Mesenchymal stem cell (in vitro differentiated cells and primary cell): Measurements from ENCODE around the gene SWSAP1.

Experiments used
- DNase-seq: peaks from one replicate; pipeline ENCODE4 v3.0.0-alpha.2; 2013
- H2AFZ ChIP-seq: one replicate; pipeline ENCODE4 v1.6.1; 2013; ENCODE audit warnings: low read depth, mild to moderate bottlenecking, control low read depth, inconsistent platforms, low read length, moderate library complexity
- H2AK5ac ChIP-seq: 2 replicates; pipeline ENCODE4 v1.6.1; 2013; ENCODE audit warnings: low read length, moderate library complexity, mild to moderate bottlenecking, inconsistent platforms; ENCODE audit not compliant: severe bottlenecking
- H2BK120ac ChIP-seq: one replicate; pipeline ENCODE4 v1.6.1; 2013; ENCODE audit warnings: low read depth, mild to moderate bottlenecking, inconsistent platforms, low read length, moderate library complexity
- H2BK12ac ChIP-seq, 2 experiments: one replicate each; pipeline ENCODE4 v1.6.1; 2013; ENCODE audit warnings: inconsistent platforms in 2 of 2, low read length in 2 of 2, mild to moderate bottlenecking in 2 of 2, moderate library complexity in 2 of 2, control low read depth in 1 of 2
- H2BK15ac ChIP-seq: one replicate; pipeline ENCODE4 v1.6.1; 2013; ENCODE audit warnings: mild to moderate bottlenecking, low read depth, inconsistent platforms; ENCODE audit not compliant: poor library complexity, severe bottlenecking
- H2BK5ac ChIP-seq: 2 replicates; pipeline ENCODE4 v1.6.1; 2013; ENCODE audit warnings: low read depth, mild to moderate bottlenecking, low read length, control low read depth, inconsistent platforms; ENCODE audit not compliant: poor library complexity, severe bottlenecking
- H3K14ac ChIP-seq, 2 experiments: one replicate each; pipeline ENCODE4 v1.6.1; 2013; ENCODE audit warnings: inconsistent platforms in 2 of 2, low read length in 2 of 2, control low read depth in 1 of 2, mild to moderate bottlenecking in 1 of 2, moderate library complexity in 1 of 2
- H3K18ac ChIP-seq, 2 experiments: one replicate each; pipeline ENCODE4 v1.6.1; 2013; ENCODE audit warnings: inconsistent platforms in 2 of 2, low read length in 2 of 2, control low read depth in 1 of 2, low read depth in 1 of 2, mild to moderate bottlenecking in 1 of 2
- H3K23ac ChIP-seq, 2 experiments: one replicate each; pipeline ENCODE4 v1.6.1; 2013; ENCODE audit warnings: inconsistent platforms in 2 of 2, low read length in 2 of 2, mild to moderate bottlenecking in 2 of 2, moderate library complexity in 2 of 2, control low read depth in 1 of 2
- H3K27ac ChIP-seq: 2 replicates; pipeline ENCODE4 v1.5.1; 2013; ENCODE audit warnings: mild to moderate bottlenecking, moderate library complexity, low read length, control low read depth, inconsistent platforms; ENCODE audit not compliant: poor library complexity, severe bottlenecking
- H3K27me3 ChIP-seq, 2 experiments: 2 replicates each; pipeline versions ENCODE4 v1.6.1 to v1.7.0; 2013; ENCODE audit warnings: low read length in 2 of 2, mild to moderate bottlenecking in 2 of 2, moderate library complexity in 2 of 2, control low read depth in 1 of 2, inconsistent platforms in 1 of 2; ENCODE audit not compliant: control insufficient read depth in 1 of 2, insufficient read depth in 1 of 2
- H3K36me3 ChIP-seq, 2 experiments: 2 replicates each; pipeline versions ENCODE4 v1.6.1 to v1.7.0; 2013; ENCODE audit warnings: low read length in 2 of 2, control low read depth in 1 of 2, inconsistent platforms in 1 of 2, low read depth in 1 of 2, mild to moderate bottlenecking in 1 of 2; ENCODE audit not compliant: insufficient read depth in 2 of 2, control insufficient read depth in 1 of 2
- H3K4ac ChIP-seq, 2 experiments: one replicate each; pipeline ENCODE4 v1.6.1; 2013; ENCODE audit warnings: inconsistent platforms in 2 of 2, low read length in 2 of 2, mild to moderate bottlenecking in 2 of 2, moderate library complexity in 2 of 2, control low read depth in 1 of 2, low read depth in 1 of 2
- H3K4me1 ChIP-seq: 2 replicates; pipeline ENCODE4 v1.6.1; 2013; ENCODE audit warnings: low read depth, low read length, control low read depth; ENCODE audit not compliant: control insufficient read depth, insufficient read depth
- H3K4me2 ChIP-seq: 2 replicates; pipeline ENCODE4 v1.6.1; 2013; ENCODE audit warnings: low read length, mild to moderate bottlenecking, inconsistent platforms; ENCODE audit not compliant: poor library complexity, severe bottlenecking
- H3K4me3 ChIP-seq, 2 experiments: 2 replicates each; pipeline versions ENCODE4 v1.5.1 to v1.7.0; 2013; ENCODE audit warnings: low read length in 2 of 2, mild to moderate bottlenecking in 2 of 2, control low read depth in 1 of 2, low read depth in 1 of 2; ENCODE audit not compliant: insufficient read depth in 1 of 2
- H3K79me1 ChIP-seq: replicated peaks from 2 replicates; pipeline ENCODE4 v1.6.1; 2013; ENCODE audit warnings: mild to moderate bottlenecking, control low read depth, low read length, inconsistent platforms; ENCODE audit not compliant: poor library complexity, severe bottlenecking
- H3K9ac ChIP-seq: 2 replicates; pipeline ENCODE4 v1.7.0; 2013; ENCODE audit warnings: mild to moderate bottlenecking, low read length, moderate library complexity
- H3K9me3 ChIP-seq: 2 replicates; pipeline ENCODE4 v1.7.0; 2013; ENCODE audit warnings: mild to moderate bottlenecking, low read length; ENCODE audit not compliant: control insufficient read depth
- H4K8ac ChIP-seq: one replicate; pipeline ENCODE4 v1.6.1; 2013; ENCODE audit warnings: inconsistent platforms, mild to moderate bottlenecking, low read length, moderate library complexity
- H4K91ac ChIP-seq: one replicate; pipeline ENCODE4 v1.6.1; 2013; ENCODE audit warnings: mild to moderate bottlenecking, low read length, inconsistent platforms
- WGBS: methylation state at CpG from one replicate; pipeline ENCODE4 v1.1.7; 2013; ENCODE audit warnings: mixed read lengths; 5-methylcytosine and 5-hydroxymethylcytosine counted together

Gene SWSAP1

GRCh38 chr19:11420429-11421370 is 46.2 kb downstream of the SWSAP1 start:
- no peak overlapping the region for H2BK120ac ChIP-seq
- WGBS = 8% methylated on average over 36 of the region's 46 CpGs
- peak; percentile 61 for DNase-seq
- H3K9ac ChIP-seq = peak overlapping the region; percentile 38
- H3K27me3 ChIP-seq = peaks cover 70 to 81% of the 10 kb centered on the region in 2 experiments
- peak overlapping the region in 1 of 2 experiments; percentile 28 for H3K4ac ChIP-seq
- peaks cover 0 to 2% of the 10 kb centered on the region in 2 experiments for H3K36me3 ChIP-seq
- H3K79me1 ChIP-seq = no peaks in the 10 kb centered on the region
- no peak overlapping the region for H3K27ac ChIP-seq
- peak overlapping the region; percentile 87 for H2BK15ac ChIP-seq
- peak overlapping the region in 1 of 2 experiments; percentile 56 for H3K23ac ChIP-seq
- H4K91ac ChIP-seq = peak overlapping the region; percentile 56
- no peaks in the 10 kb centered on the region for H3K9me3 ChIP-seq
- H3K18ac ChIP-seq = peak overlapping the region; percentile 18 to 54
- H2AFZ ChIP-seq = peak overlapping the region; percentile 29
- peak overlapping the region in 1 of 2 experiments; percentile 46 for H3K4me3 ChIP-seq
- H2AK5ac ChIP-seq = no peak overlapping the region
- peak overlapping the region; percentile 53 for H3K4me2 ChIP-seq
- H2BK12ac ChIP-seq = peak overlapping the region in 1 of 2 experiments; percentile 88
- peak overlapping the region; percentile 72 for H4K8ac ChIP-seq
- peaks cover 34% of the 10 kb centered on the region for H3K4me1 ChIP-seq
- peak overlapping the region in 1 of 2 experiments; percentile 68 for H3K14ac ChIP-seq
- no peak overlapping the region for H2BK5ac ChIP-seq

- Histone ChIP-seq H3K18ac (peak overlapping the region in 1 of 2 experiments; percentile 25), H2BK12ac (peak overlapping the region in 1 of 2 experiments; percentile 88), H3K4me2 (no peak overlapping the region), H3K4me1 (peaks cover 34% of the 10 kb centered on the region), H4K91ac (no peak overlapping the region), H3K9ac (no peak overlapping the region), H3K79me1 (no peaks in the 10 kb centered on the region), H3K4me3 (no peak overlapping the region), H2BK15ac (no peak overlapping the region), H3K14ac (peak overlapping the region in 1 of 2 experiments; percentile 68), H3K23ac (no peak overlapping the region), H3K36me3 (peaks cover 0 to 2% of the 10 kb centered on the region in 2 experiments), H2AK5ac (no peak overlapping the region), H3K27me3 (peaks cover 67 to 74% of the 10 kb centered on the region in 2 experiments), H3K4ac (no peak overlapping the region), H4K8ac (no peak overlapping the region), H2AFZ (peak overlapping the region; percentile 29), H2BK5ac (no peak overlapping the region), H3K27ac (no peak overlapping the region), H3K9me3 (no peaks in the 10 kb centered on the region), H2BK120ac (no peak overlapping the region)
- 15% methylated on average over 36 of the region's 36 CpGs for WGBS
- DNase-seq = no peak
These were observed 47.1 kb downstream of the SWSAP1 start for GRCh38 chr19:11421371-11422098.

- Histone ChIP-seq H2AFZ (peak overlapping the region; percentile 53), H3K9me3 (no peaks in the 10 kb centered on the region), H3K4me2 (peak overlapping the region; percentile 8), H3K36me3 (peaks cover 0 to 2% of the 10 kb centered on the region in 2 experiments), H2BK15ac (no peak overlapping the region), H4K91ac (peak overlapping the region; percentile 10), H2BK12ac (no peak overlapping the region), H3K27ac (no peak overlapping the region), H4K8ac (peak overlapping the region; percentile 36), H2BK5ac (no peak overlapping the region), H3K4ac (no peak overlapping the region), H3K14ac (peak overlapping the region in 1 of 2 experiments; percentile 64), H3K9ac (no peak overlapping the region), H2BK120ac (no peak overlapping the region), H3K79me1 (no peaks in the 10 kb centered on the region), H3K4me1 (peaks cover 34% of the 10 kb centered on the region), H3K23ac (no peak overlapping the region), H2AK5ac (no peak overlapping the region), H3K27me3 (peaks cover 64 to 65% of the 10 kb centered on the region in 2 experiments), H3K4me3 (peak overlapping the region; percentile 27 to 33), H3K18ac (peak overlapping the region in 1 of 2 experiments; percentile 55)
- DNase-seq = peak; percentile 78
- WGBS = 8% methylated on average over 49 of the region's 56 CpGs
These were observed 47.9 kb downstream of the SWSAP1 start for GRCh38 chr19:11422163-11423065.
